Ascending aorta (tissue), 2 donors: ENCODE measurements around the gene HMCN2. TPM values are rescaled to one million over a fixed set of nuclear protein-coding genes. Genes with fewer than 3 reads are reported as not detected.

Experiments used
- DNase-seq, 2 donors: peaks; one replicate each; pipeline ENCODE4 v3.0.0-alpha.2; 2019; ENCODE audit warnings: low spot score in 2 of 2
- H3K27ac ChIP-seq, 2 donors: fragments of 200-600 bp; sonication (generic); one replicate each; pipeline ENCODE4 v1.5.1; 2016 to 2017; ENCODE audit warnings: mild to moderate bottlenecking in 1 of 2
- H3K27me3 ChIP-seq: fragments of 200-600 bp; sonication (generic); one replicate; pipeline ENCODE4 v1.5.1; 2017
- H3K36me3 ChIP-seq, 2 donors: fragments of 200-600 bp; sonication (generic); one replicate each; pipeline ENCODE4 v1.5.1; 2016
- H3K4me1 ChIP-seq, 2 donors: fragments of 200-600 bp; sonication (generic); one replicate each; pipeline ENCODE4 v1.5.1; 2016 to 2017; ENCODE audit warnings: mild to moderate bottlenecking in 1 of 2
- H3K4me3 ChIP-seq, 2 donors: fragments of 200-600 bp; sonication (generic); one replicate each; pipeline ENCODE4 v1.5.1; 2016 to 2017; ENCODE audit warnings: mild to moderate bottlenecking in 1 of 2
- H3K9me3 ChIP-seq, 2 donors: fragments of 200-600 bp; sonication (generic); one replicate each; pipeline ENCODE4 v1.5.1; 2016
- CTCF ChIP-seq, 3 experiments: fragments of 200-600 bp in 2 of 3; fragments of 450-650 bp in 1 of 3; sonication (generic) in 2 of 3; IDR thresholded peaks; one replicate each; pipeline ENCODE4 v1.5.1; 2016 to 2019; ENCODE audit warnings: antibody characterized with exemption in 3 of 3, mild to moderate bottlenecking in 1 of 3, moderate library complexity in 1 of 3
- intact Hi-C: fragments of 100-400 bp; cut with DNase I; formaldehyde crosslinking; loops from one replicate; pipeline ENCODE4 v1.15.1; 2023
- total RNA-seq: library from RNA; depleted of rRNA; stranded (reverse); fragments of >200 nt; gene quantifications from one replicate; pipeline ENCODE4 v1.1.0, GENCODE V29; 2016

The HMCN2 gene
- total RNA-seq, 1 donor from 2014 or later: 7.5 TPM

- TF ChIP-seq CTCF (IDR thresholded peaks at IDR 0.05): no peak
- Histone ChIP-seq H3K27ac (no peak overlapping the region), H3K9me3 (no peaks in the 10 kb centered on the region), H3K27me3 (no peaks in the 10 kb centered on the region), H3K36me3 (peaks cover 13 to 24% of the 10 kb centered on the region in 2 donors), H3K4me3 (no peak overlapping the region), H3K4me1 (no peaks in the 10 kb centered on the region)
- no peak for DNase-seq
- intact Hi-C loops: no loop called here
These were observed 206.7 kb downstream of the HMCN2 start for GRCh38 chr9:130472184-130472705.

DNA sequence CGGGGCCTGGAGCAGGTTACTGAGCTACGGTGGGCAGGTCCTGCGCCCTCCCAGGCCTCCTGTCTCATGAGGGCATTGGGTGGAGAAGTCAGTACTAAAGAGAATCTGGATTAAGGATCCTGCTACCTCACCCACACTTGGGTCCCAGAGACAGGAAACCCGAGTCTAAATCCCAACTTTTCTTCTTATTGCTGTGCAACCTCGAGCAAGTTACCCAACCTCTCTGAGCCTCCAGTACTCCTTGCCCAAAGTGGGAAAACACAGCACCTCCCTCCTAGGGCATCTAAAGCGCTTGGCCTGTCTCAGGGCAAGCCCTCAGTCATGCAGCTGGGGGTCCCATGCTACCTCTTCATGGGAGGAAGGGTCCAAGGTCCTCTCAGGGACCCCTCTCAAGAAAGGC lies 207.4 kb downstream of the HMCN2 start:
- no peak overlapping the region for H3K27ac ChIP-seq
- intact Hi-C loops: no loop called here
- H3K4me1 ChIP-seq: no peaks in the 10 kb centered on the region
- no peak for TF ChIP-seq CTCF (IDR thresholded peaks at IDR 0.05)
- peaks cover 13 to 26% of the 10 kb centered on the region in 2 donors for H3K36me3 ChIP-seq
- DNase-seq: no peak
- H3K27me3 ChIP-seq: no peaks in the 10 kb centered on the region
- H3K9me3 ChIP-seq: no peaks in the 10 kb centered on the region
- no peak overlapping the region for H3K4me3 ChIP-seq

DNA sequence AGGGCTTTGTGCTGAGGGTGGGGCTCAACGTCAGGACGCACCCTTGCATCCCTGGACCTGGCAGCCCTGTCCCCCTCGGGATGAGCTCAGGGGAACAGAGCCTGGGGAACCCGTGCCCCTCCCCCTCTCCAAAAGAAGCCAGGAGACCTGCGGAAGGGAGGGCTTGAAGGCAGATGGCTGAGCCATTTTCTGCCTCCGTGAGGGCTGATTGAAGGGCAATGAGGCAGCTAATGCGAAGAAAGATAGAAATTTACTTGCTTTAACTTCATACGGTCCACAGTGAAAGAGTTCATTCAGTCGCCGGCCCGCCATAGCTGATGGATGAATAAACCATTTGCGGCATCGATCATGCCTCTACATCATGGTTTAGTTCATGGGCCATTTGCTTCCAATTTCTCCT lies 208.0 kb downstream of the HMCN2 start:
- Histone ChIP-seq H3K27ac (no peak overlapping the region), H3K4me1 (no peaks in the 10 kb centered on the region), H3K36me3 (peaks cover 13 to 26% of the 10 kb centered on the region in 2 donors), H3K27me3 (no peaks in the 10 kb centered on the region), H3K9me3 (no peaks in the 10 kb centered on the region), H3K4me3 (no peak overlapping the region)
- no peak for DNase-seq
- TF ChIP-seq CTCF (IDR thresholded peaks at IDR 0.05): no peak
- intact Hi-C loops: no loop called here

DNA sequence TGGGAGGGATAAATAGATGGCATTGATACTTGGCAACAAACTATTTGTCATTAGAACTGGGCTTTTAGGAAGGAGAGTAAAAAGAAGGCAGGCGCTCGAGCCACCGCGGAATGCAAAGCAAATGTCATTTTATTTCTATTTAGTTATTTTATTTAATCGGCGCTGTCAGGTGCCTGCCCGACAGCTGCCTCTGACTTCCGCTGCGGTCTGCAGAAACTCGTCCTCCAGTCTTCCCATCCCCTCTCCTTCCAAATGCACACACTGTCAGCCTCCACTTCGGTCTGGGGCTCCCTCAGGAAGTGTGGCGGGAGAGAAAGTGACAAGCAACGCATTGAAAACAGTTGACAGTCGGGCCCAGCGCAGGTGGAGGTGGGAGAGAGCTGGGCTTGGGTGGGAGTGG lies 208.5 kb downstream of the HMCN2 start:
- Histone ChIP-seq H3K27ac (no peak overlapping the region), H3K4me3 (no peak overlapping the region), H3K9me3 (no peaks in the 10 kb centered on the region), H3K36me3 (peaks cover 13 to 26% of the 10 kb centered on the region in 2 donors), H3K4me1 (no peaks in the 10 kb centered on the region), H3K27me3 (no peaks in the 10 kb centered on the region)
- no peak for DNase-seq
- no peak for TF ChIP-seq CTCF (IDR thresholded peaks at IDR 0.05)
- intact Hi-C loops: no loop called here

DNA sequence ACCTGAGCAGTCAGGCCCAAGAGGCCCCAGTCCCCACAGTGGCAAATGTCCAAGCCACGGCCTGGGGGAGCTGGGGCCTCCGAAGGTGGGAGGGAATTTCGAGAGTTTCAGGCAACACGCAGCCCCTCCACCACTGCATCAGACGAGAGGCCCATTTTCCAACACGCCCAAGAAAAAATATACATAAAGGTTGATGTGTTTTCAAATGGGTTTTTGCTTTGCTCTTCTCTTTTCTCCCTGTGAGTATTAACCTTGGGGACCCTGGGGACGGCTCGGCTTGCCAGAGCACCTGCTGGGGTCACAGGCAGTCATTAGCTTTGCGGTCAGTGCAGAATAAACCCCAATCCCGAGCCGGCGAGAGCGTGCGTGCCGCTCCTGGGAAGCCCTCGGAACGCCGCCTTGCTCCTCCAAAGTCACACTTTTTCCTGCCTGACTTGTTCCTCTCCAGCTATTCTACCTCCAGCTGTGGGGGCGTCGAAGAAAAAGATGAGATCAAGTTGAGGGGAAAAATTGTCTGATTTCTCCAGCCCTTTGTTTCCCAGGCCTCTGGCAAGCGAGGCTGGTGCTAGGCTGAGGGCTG lies 210.7 kb downstream of the HMCN2 start:
- H3K27me3 ChIP-seq: no peaks in the 10 kb centered on the region
- no peaks in the 10 kb centered on the region for H3K4me1 ChIP-seq
- H3K9me3 ChIP-seq: no peaks in the 10 kb centered on the region
- H3K36me3 ChIP-seq: peaks cover 7 to 25% of the 10 kb centered on the region in 2 donors
- intact Hi-C loops: no loop called here
- H3K4me3 ChIP-seq: no peak overlapping the region
- no peak overlapping the region for H3K27ac ChIP-seq
- no peak for TF ChIP-seq CTCF (IDR thresholded peaks at IDR 0.05)
- DNase-seq: no peak

- Histone ChIP-seq H3K4me3 (no peak overlapping the region), H3K27me3 (no peaks in the 10 kb centered on the region), H3K27ac (no peak overlapping the region), H3K36me3 (peaks cover 5 to 28% of the 10 kb centered on the region in 2 donors), H3K9me3 (no peaks in the 10 kb centered on the region), H3K4me1 (no peaks in the 10 kb centered on the region)
- intact Hi-C loops: no loop called here
- no peak for DNase-seq
- no peak for TF ChIP-seq CTCF (IDR thresholded peaks at IDR 0.05)
These were observed 212.0 kb downstream of the HMCN2 start for GRCh38 chr9:130477564-130477963.
